ENCODE data around the gene LRRC74B. TPM values are rescaled to one million over a fixed set of nuclear protein-coding genes. Genes with fewer than 3 reads are reported as not detected.
"Not testable (repeated sequence)": the region's sequence is repeated elsewhere in the genome, so short reads cannot be mapped to it uniquely, and the experiment has no call there.

The LRRC74B gene
- total RNA-seq, 2 donors from 2014 or later = not detected

DNA sequence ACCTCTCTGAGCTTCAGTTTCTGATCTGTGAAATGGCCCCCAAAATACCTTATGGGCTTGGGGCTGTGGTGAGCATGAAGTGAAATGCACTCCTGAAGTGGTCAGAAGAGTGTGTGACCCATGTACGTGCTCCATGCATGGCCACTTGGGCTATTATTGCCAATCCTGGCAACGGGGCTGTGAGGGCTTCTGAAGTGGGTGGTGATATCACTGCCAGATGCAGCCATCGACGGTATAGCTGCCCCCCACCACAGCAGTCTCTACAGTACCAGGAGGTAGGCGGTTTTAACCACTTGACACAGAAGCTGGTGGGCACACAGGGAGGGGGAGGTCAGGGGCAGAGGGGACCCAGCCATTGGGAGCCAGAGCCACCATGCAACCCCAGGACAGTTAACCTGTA, 2.7 kb downstream of the LRRC74B start:
- intact Hi-C loops (cut with DNase I); ATAC-seq; DNase-seq: not testable (repeated sequence)

GRCh38 chr22:21048965-21049364, 3.2 kb downstream of the LRRC74B start:
- ATAC-seq; DNase-seq; intact Hi-C loops (cut with DNase I): not testable (repeated sequence)

GRCh38 chr22:21051145-21051830, 5.5 kb downstream of the LRRC74B start:
- ATAC-seq (no peak), DNase-seq (no peak)
- intact Hi-C loops (cut with DNase I) = no loop called here

GRCh38 chr22:21051831-21052400, 6.2 kb downstream of the LRRC74B start:
- DNase-seq (no peak), ATAC-seq (no peak)
- intact Hi-C loops (cut with DNase I) = no loop called here

DNA sequence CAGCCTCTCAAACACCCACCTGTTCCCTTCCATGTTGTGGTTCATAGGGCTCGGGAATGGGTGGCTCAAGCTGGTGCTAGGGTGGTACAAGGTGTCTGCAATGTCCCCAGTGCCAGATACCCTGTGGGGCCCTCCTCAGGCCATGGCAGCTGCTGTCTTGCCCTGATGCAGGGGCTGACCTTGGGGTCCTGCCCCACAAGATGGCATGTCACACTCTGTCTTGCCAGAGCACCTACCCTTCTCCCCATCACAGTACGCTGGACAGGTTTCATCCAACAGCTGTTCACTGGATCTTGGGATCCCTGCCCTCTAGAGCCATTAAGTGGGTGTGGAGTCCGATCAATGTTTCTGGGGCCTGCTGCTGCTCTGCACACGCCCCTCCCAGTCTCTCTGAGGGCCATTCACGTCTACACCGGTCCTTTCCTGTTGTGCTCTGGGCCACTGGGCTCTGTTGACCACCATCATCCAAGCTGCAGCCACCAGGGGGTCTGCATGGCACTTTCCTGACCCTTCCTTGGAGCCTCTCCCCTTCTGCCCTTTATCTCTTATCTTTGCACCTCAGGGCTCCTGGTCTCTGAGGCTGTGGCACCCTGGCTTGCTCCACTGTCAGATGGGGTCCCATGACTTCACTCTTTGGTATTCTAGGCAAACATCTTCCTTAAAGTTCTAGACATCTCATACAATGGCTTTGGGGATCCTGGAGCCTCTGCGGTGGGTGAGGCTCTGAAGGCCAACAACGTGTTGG, 7.1 kb downstream of the LRRC74B start:
- DNase-seq = no peak
- no peak for ATAC-seq
- intact Hi-C loops (cut with DNase I) = no loop called here

DNA sequence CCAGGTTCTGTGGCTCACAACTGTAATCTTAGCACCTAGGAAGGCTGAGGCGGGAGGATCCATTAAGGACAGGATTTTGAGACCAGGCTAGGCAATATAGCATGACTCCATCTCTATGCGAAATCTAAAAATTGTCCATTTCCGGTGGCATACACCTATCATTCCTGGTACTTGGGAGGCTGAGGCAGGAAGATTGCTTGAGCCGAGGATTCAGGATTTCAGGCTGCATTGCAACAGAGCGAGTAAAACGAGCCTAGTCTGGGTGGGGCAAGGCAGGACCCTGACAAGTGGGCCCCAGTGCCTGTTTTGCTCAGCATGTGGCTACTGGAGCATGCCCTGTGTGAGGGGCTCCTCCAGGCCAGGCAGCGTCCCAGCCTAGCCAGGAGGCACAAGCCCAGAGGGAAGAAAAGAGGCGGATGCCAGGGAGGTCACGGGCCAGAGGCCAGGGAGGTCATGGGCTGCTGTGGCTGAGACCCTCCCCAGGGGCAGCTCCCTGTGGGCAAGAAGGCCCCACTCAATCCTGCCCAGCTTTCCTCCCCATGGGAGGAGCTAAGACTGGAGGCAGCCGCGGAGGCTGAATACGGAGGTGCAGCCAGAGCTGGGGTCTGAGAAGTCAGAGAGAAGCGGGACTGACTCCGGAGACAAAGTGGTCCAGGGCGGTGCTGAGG, 8.4 kb downstream of the LRRC74B start:
- ATAC-seq (no peak), DNase-seq (no peak)
- intact Hi-C loops (cut with DNase I) = no loop called here

GRCh38 chr22:21054714-21055563, 9.2 kb downstream of the LRRC74B start:
- no peak for DNase-seq
- intact Hi-C loops (cut with DNase I) = no loop called here
- ATAC-seq = no peak

- DNase-seq (no peak), ATAC-seq (no peak)
- intact Hi-C loops (cut with DNase I) = no loop called here
These were observed 9.8 kb downstream of the LRRC74B start for GRCh38 chr22:21055564-21055834.

- intact Hi-C loops (cut with DNase I) = no loop called here
- DNase-seq (no peak), ATAC-seq (no peak)
These were observed 10.2 kb downstream of the LRRC74B start for GRCh38 chr22:21055880-21056319.

DNA sequence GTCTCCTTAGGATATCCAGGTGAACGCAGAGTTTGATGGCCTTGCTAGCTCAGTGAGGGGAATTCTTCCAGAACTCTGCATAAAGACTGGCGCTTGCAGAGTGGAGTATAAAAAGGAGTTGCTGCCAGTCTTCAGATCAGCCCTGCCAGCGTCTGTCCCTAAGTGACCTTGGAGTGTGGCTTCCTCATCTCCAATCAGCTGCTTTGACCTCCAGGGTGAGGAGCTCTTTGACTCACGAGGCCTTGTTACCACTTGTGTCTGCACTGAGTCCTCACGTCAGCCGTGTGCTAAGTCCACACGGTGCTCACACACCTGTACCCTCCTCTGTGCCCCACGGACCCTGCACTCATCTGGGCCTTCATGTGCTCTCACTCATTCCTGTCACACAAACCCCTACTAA, 14.6 kb downstream of the LRRC74B start:
- intact Hi-C loops (cut with DNase I); DNase-seq; ATAC-seq: not testable (repeated sequence)

DNA sequence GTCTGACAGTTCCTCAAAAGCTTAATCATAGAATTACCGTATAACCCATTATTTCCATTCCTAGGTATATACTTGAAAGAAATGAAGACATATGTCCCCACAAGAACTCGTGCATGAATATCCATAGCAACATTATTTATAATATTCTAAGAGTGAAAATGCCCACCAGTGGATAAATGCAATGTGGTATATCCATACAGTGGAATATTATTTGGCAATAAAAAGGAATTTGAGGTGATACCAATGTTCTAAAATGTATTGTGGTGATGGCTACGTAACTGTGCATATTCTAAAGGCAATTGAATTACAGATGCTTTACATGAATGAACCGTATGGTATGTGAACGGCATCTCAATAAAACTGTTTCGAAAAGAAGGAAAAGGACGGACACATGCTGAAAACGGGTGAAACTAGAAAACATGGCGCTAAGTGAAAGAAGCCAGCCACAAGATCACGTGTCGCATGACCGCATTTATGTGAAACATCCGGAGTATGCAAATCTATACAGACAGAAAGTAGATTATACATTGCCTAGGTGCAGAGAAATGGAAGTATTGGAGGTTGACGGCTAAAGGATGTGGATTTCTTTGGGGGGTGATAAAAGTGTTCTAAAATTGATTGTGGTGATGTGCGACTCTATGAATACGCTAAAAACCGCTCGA, 16.0 kb downstream of the LRRC74B start:
- DNase-seq; ATAC-seq; intact Hi-C loops (cut with DNase I): not testable (repeated sequence)

- DNase-seq; intact Hi-C loops (cut with DNase I); ATAC-seq: not testable (repeated sequence)
These were observed 18.7 kb downstream of the LRRC74B start for GRCh38 chr22:21064425-21064824.

GRCh38 chr22:21064917-21065864, 19.4 kb downstream of the LRRC74B start:
- intact Hi-C loops (cut with DNase I) = no loop called here
- DNase-seq (no peak), ATAC-seq (no peak)

GRCh38 chr22:21067075-21067900, 21.5 kb downstream of the LRRC74B start:
- ATAC-seq (no peak), DNase-seq (no peak)
- intact Hi-C loops (cut with DNase I) = no loop called here

DNA sequence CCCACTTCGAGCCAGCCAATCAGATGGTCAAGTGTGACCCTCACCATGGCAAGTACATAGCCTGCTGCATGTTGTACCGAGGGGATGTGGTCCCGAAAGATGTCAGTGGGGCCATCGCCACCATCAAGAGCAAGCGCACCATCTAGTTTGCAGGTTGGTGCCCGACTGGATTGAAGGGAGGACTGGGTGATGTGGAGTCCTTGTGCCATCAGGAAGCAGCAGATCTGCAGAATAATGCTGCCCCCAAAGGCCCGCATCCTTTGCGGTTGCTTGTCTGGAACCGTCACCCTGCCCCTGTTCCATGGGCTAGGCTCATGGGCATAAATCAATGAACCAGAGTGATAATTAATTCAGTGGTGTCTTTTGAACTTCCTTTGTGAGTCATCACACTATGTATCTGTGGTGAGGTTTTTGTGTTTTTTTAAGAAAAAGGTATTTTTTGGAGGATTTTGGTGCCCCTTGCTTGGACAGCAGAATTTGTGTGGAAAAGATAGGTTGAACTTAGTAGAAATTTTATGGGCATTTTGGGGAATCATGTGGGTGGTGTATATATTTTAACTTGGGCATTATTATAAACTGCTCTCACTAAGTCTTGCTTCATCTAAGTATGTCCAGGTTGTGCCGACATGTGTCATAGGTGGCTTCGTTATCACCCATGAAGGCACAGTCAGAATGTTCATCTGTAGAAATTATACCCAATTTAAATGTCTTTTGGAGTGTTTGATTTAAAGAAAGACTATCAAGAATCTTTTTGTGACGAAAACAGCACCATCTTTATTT, 22.3 kb downstream of the LRRC74B start:
- DNase-seq (no peak), ATAC-seq (no peak)
- intact Hi-C loops (cut with DNase I) = no loop called here
